ENCODE measurements around the gene VAV2.

DNA sequence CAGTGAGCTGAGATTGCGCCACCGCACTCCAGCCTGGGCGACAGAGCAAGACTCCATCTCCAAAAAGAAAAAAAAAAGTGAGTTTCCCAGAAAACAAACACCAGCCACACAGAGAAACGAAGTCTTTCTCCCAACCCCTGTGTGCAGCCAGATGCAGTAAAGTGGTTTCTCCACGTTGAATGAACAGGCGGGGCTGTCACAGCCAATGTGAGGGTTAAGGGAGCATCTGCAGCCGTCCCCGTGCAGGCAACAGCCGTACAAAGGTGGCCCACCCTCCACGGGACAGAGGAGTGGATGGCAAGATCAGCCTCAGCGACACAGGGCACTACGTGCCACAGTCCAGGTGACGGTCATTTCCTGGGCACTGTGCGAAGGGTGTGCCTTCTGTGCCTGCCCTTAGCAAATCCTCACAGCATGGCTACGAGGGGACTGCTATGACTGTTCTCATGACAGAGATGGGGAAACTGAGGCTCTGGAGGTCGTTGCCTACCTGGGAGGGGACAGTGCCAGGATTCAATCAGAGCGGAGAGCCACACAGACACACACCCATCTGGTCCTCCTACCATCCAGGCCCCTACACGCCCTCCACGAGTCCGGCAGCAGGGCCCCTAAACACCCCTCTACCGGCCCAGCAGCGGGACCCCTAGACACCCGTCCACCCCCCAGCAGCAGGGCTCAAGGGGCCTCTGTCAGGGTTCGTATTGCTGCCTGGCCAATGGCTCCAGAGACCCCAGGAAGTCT lies 2.3 kb downstream of the VAV2 start:
- TF ChIP-seq, protein P1, sequence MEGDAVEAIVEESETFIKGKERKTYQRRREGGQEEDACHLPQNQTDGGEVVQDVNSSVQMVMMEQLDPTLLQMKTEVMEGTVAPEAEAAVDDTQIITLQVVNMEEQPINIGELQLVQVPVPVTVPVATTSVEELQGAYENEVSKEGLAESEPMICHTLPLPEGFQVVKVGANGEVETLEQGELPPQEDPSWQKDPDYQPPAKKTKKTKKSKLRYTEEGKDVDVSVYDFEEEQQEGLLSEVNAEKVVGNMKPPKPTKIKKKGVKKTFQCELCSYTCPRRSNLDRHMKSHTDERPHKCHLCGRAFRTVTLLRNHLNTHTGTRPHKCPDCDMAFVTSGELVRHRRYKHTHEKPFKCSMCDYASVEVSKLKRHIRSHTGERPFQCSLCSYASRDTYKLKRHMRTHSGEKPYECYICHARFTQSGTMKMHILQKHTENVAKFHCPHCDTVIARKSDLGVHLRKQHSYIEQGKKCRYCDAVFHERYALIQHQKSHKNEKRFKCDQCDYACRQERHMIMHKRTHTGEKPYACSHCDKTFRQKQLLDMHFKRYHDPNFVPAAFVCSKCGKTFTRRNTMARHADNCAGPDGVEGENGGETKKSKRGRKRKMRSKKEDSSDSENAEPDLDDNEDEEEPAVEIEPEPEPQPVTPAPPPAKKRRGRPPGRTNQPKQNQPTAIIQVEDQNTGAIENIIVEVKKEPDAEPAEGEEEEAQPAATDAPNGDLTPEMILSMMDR (IDR thresholded peaks at IDR 0.05): no peak
- no peak for TF ChIP-seq POLR2A (IDR thresholded peaks at IDR 0.05)
- no peak for TF ChIP-seq EP300 (IDR thresholded peaks at IDR 0.05)
- no peak for TF ChIP-seq POLR2AphosphoS5 (IDR thresholded peaks at IDR 0.05)

Measured in sigmoid colon (tissue), 4 donors.